HG02571 (cell line): ENCODE data around the gene PDLIM4.

Experiments
- ATAC-seq: cut with Tn5 transposase; IDR thresholded peaks from one replicate; pipeline ENCODE4 v1.9.1; 2021; ENCODE audit warnings: mild to moderate bottlenecking, moderate library complexity; ENCODE audit not compliant: unreplicated experiment

PDLIM4 gene

GRCh38 chr5:132266031-132266835 lies 8.7 kb downstream of the PDLIM4 start:
- no peak for ATAC-seq

GRCh38 chr5:132266836-132267160 lies 9.3 kb downstream of the PDLIM4 start:
- no peak for ATAC-seq

GRCh38 chr5:132267166-132267739 lies 9.8 kb downstream of the PDLIM4 start:
- no peak for ATAC-seq

- ATAC-seq = peak; percentile 4
Measured at GRCh38 chr5:132267931-132268768, 10.7 kb downstream of the PDLIM4 start.

GRCh38 chr5:132268769-132269551 lies 11.5 kb downstream of the PDLIM4 start:
- ATAC-seq = peak; percentile 69

GRCh38 chr5:132269635-132270334 lies 12.3 kb downstream of the PDLIM4 start:
- ATAC-seq = no peak

GRCh38 chr5:132270335-132270665 lies 12.8 kb downstream of the PDLIM4 start:
- ATAC-seq = no peak

GRCh38 chr5:132270706-132271105 lies 13.2 kb downstream of the PDLIM4 start:
- ATAC-seq = no peak

GRCh38 chr5:132271251-132272246 lies 14.1 kb downstream of the PDLIM4 start:
- ATAC-seq = no peak

GRCh38 chr5:132272311-132273210 lies 15.1 kb downstream of the PDLIM4 start:
- no peak for ATAC-seq

GRCh38 chr5:132273631-132274030 lies 16.1 kb downstream of the PDLIM4 start:
- ATAC-seq = no peak

- ATAC-seq = no peak
Measured at GRCh38 chr5:132274050-132274792, 16.7 kb downstream of the PDLIM4 start.

- ATAC-seq = no peak
Measured at GRCh38 chr5:132275367-132276220, 18.1 kb downstream of the PDLIM4 start.

GRCh38 chr5:132277256-132277655 lies 19.8 kb downstream of the PDLIM4 start:
- ATAC-seq = no peak

GRCh38 chr5:132277971-132278853 lies 20.7 kb downstream of the PDLIM4 start:
- no peak for ATAC-seq

GRCh38 chr5:132279801-132280200 lies 22.3 kb downstream of the PDLIM4 start:
- ATAC-seq = no peak
